Measurements from ENCODE around the gene ARHGAP9.

Gene ARHGAP9

GRCh38 chr12:57449375-57449774, 30.3 kb downstream of the ARHGAP9 start:
- Histone ChIP-seq H3K9ac (ENCODE audit: low read length) (no peak overlapping the region), H3K27ac (ENCODE audit: low read length) (no peak overlapping the region), H3K4me1 (ENCODE audit: low read length) (no peaks in the 10 kb centered on the region), H4K20me1 (ENCODE audit: insufficient read depth, low read length) (no peaks in the 10 kb centered on the region), H3K79me2 (ENCODE audit: low read length) (no peaks in the 10 kb centered on the region), H3F3A (ENCODE audit: insufficient read depth, low read length) (no peaks in the 10 kb centered on the region), H3K36me3 (replicated peaks; ENCODE audit: insufficient read depth, low read length) (no peaks in the 10 kb centered on the region), H3K4me2 (ENCODE audit: low read depth, low read length) (no peak overlapping the region), H3K9me3 (replicated peaks; ENCODE audit: insufficient read depth, low read length) (no peaks in the 10 kb centered on the region), H2AFZ (ENCODE audit: low read length) (no peak overlapping the region), H3K4me3 (ENCODE audit: low read length) (no peak overlapping the region), H3K9me2 (replicated peaks; ENCODE audit: insufficient read depth, low read length) (no peaks in the 10 kb centered on the region), H3K27me3 (replicated peaks; ENCODE audit: insufficient read depth, low read length) (no peaks in the 10 kb centered on the region)
- TF ChIP-seq EZH2 (optimal IDR thresholded peaks at IDR 0.05; ENCODE audit: low read depth, low read length), result no peak
- no peak for TF ChIP-seq EZH2phosphoT487 (IDR thresholded peaks at IDR 0.05; ENCODE audit: low read length)
- TF ChIP-seq CTCF (IDR thresholded peaks at IDR 0.05; ENCODE audit: low read length), result no peak
- no peak for DNase-seq

- Histone ChIP-seq H3K4me3 (ENCODE audit: low read length) (no peak overlapping the region), H3K9ac (ENCODE audit: low read length) (no peak overlapping the region), H3K36me3 (replicated peaks; ENCODE audit: insufficient read depth, low read length) (no peaks in the 10 kb centered on the region), H3K79me2 (ENCODE audit: low read length) (no peaks in the 10 kb centered on the region), H3K27ac (ENCODE audit: low read length) (no peak overlapping the region), H2AFZ (ENCODE audit: low read length) (no peak overlapping the region), H3K9me3 (replicated peaks; ENCODE audit: insufficient read depth, low read length) (no peaks in the 10 kb centered on the region), H4K20me1 (ENCODE audit: insufficient read depth, low read length) (no peaks in the 10 kb centered on the region), H3K4me2 (ENCODE audit: low read depth, low read length) (no peak overlapping the region), H3K9me2 (replicated peaks; ENCODE audit: insufficient read depth, low read length) (no peaks in the 10 kb centered on the region), H3K4me1 (ENCODE audit: low read length) (no peaks in the 10 kb centered on the region), H3K27me3 (replicated peaks; ENCODE audit: insufficient read depth, low read length) (no peaks in the 10 kb centered on the region), H3F3A (ENCODE audit: insufficient read depth, low read length) (no peaks in the 10 kb centered on the region)
- DNase-seq, result no peak
- no peak for TF ChIP-seq EZH2 (optimal IDR thresholded peaks at IDR 0.05; ENCODE audit: low read depth, low read length)
- no peak for TF ChIP-seq EZH2phosphoT487 (IDR thresholded peaks at IDR 0.05; ENCODE audit: low read length)
- TF ChIP-seq CTCF (IDR thresholded peaks at IDR 0.05; ENCODE audit: low read length), result no peak
Observed at GRCh38 chr12:57448669-57449068, 31.0 kb downstream of the ARHGAP9 start.

- no peaks in the 10 kb centered on the region for H3K9me3 ChIP-seq (replicated peaks; ENCODE audit: insufficient read depth, low read length)
- no peak overlapping the region for H3K4me3 ChIP-seq (ENCODE audit: low read length)
- TF ChIP-seq EZH2phosphoT487 (IDR thresholded peaks at IDR 0.05; ENCODE audit: low read length) (no peak), EZH2 (optimal IDR thresholded peaks at IDR 0.05; ENCODE audit: low read depth, low read length) (no peak), CTCF (IDR thresholded peaks at IDR 0.05; ENCODE audit: low read length) (no peak)
- no peak for DNase-seq
- H3K9me2 ChIP-seq (replicated peaks; ENCODE audit: insufficient read depth, low read length), result no peaks in the 10 kb centered on the region
- H3K79me2 ChIP-seq (ENCODE audit: low read length), result no peaks in the 10 kb centered on the region
- H3K4me1 ChIP-seq (ENCODE audit: low read length), result no peaks in the 10 kb centered on the region
- no peaks in the 10 kb centered on the region for H3K27me3 ChIP-seq (replicated peaks; ENCODE audit: insufficient read depth, low read length)
- no peak overlapping the region for H2AFZ ChIP-seq (ENCODE audit: low read length)
- no peak overlapping the region for H3K9ac ChIP-seq (ENCODE audit: low read length)
- H3K27ac ChIP-seq (ENCODE audit: low read length), result no peak overlapping the region
- H3K36me3 ChIP-seq (replicated peaks; ENCODE audit: insufficient read depth, low read length), result no peaks in the 10 kb centered on the region
- no peak overlapping the region for H3K4me2 ChIP-seq (ENCODE audit: low read depth, low read length)
- H4K20me1 ChIP-seq (ENCODE audit: insufficient read depth, low read length), result no peaks in the 10 kb centered on the region
- H3F3A ChIP-seq (ENCODE audit: insufficient read depth, low read length), result no peaks in the 10 kb centered on the region
Observed at GRCh38 chr12:57446292-57446960, 33.2 kb downstream of the ARHGAP9 start.

Measured in MM.1S (cell line).